ENCODE measurements around the gene NFS1. TPM values are rescaled to one million over a fixed set of nuclear protein-coding genes. Genes with fewer than 3 reads are reported as not detected.

NFS1 gene
- total and polyA plus RNA-seq, 5 experiments from 2014 or later = 8.6 to 25.5 (median 16.6) TPM

Other genes starting within 250 kb of the NFS1 start
- 10 to 100 TPM; 54.9 to 65.4 TPM for gene CEP250, start 243.8 kb downstream of the NFS1 start, total RNA-seq
- 10 to 100 TPM in 1 of 3 donors, 1 to 10 TPM in 2; 4.5 to 17.5 (median 6.0) TPM for gene CEP250, start 243.8 kb downstream of the NFS1 start, polyA plus RNA-seq
- not detected for gene C20orf173, start 169.7 kb downstream of the NFS1 start, total RNA-seq
- gene C20orf173, start 169.7 kb downstream of the NFS1 start, polyA plus RNA-seq = not detected
- 100 to 1,000 TPM; 146 to 149 TPM for gene ERGIC3, start 157.3 kb downstream of the NFS1 start, total RNA-seq
- 100 to 1,000 TPM; 129 to 150 (median 149) TPM for gene ERGIC3, start 157.3 kb downstream of the NFS1 start, polyA plus RNA-seq
- under 1 TPM; 0.47 to 0.74 TPM for gene SPAG4, start 83.5 kb downstream of the NFS1 start, total RNA-seq
- gene SPAG4, start 83.5 kb downstream of the NFS1 start, polyA plus RNA-seq = 1 to 10 TPM in 1 of 3 donors, under 1 TPM in 2; 0.19 to 1.2 (median 0.30) TPM
- 100 to 1,000 TPM; 413 to 454 TPM for gene CPNE1, start 34.5 kb downstream of the NFS1 start, total RNA-seq
- gene CPNE1, start 34.5 kb downstream of the NFS1 start, polyA plus RNA-seq = 100 to 1,000 TPM; 329 to 392 (median 384) TPM
- gene RBM12, start 34.5 kb downstream of the NFS1 start, total RNA-seq = 100 to 1,000 TPM; 112 to 132 TPM
- gene RBM12, start 34.5 kb downstream of the NFS1 start, polyA plus RNA-seq = 10 to 100 TPM; 35.2 to 43.7 (median 39.9) TPM
- 10 to 100 TPM; 39.7 to 40.3 TPM for gene ROMO1, start 53 bp upstream of the NFS1 start, total RNA-seq
- gene ROMO1, start 53 bp upstream of the NFS1 start, polyA plus RNA-seq = 100 to 1,000 TPM; 305 to 421 (median 381) TPM
- gene RBM39, start 42.9 kb upstream of the NFS1 start, total RNA-seq = 100 to 1,000 TPM; 687 to 713 TPM
- gene RBM39, start 42.9 kb upstream of the NFS1 start, polyA plus RNA-seq = 100 to 1,000 TPM; 110 to 134 (median 112) TPM
- 10 to 100 TPM; 79.0 to 82.8 TPM for gene PHF20, start 72.7 kb upstream of the NFS1 start, total RNA-seq
- gene PHF20, start 72.7 kb upstream of the NFS1 start, polyA plus RNA-seq = 100 to 1,000 TPM; 114 to 135 (median 125) TPM